ENCODE measurements around the gene ZNF423.
A peak's percentile ranks its signal among the peaks of the same experiment; 100 is the strongest.

ZNF423 gene

DNA sequence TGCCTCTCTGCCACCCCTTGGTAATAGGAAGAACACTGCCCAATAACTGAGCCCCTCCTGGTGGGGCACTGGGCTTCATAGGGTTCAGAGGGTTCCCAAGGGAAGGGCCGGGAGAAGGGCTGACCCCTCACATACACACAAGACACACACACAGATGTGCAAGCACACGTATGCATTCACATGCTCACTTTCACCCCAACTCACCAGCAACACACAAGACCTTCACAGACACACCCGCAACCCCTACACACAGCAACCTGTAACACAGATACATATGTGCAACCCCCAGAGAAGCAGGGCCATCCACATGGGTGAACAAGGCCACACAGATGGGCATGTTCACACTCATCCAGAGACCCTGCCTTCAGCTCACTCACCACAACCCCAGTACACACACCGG lies 225.1 kb downstream of the ZNF423 start:
- no peak for TF ChIP-seq CTCF (IDR thresholded peaks at IDR 0.05)
- DNase-seq, result peak in 1 of 2 donors; percentile 48
- Histone ChIP-seq H3K4me3 (no peak overlapping the region), H3K27me3 (no peaks in the 10 kb centered on the region), H3K27ac (no peak overlapping the region), H3K4me1 (peaks cover 0 to 19% (median 10%) of the 10 kb centered on the region in 4 donors), H3K36me3 (peaks cover 3 to 9% (median 8%) of the 10 kb centered on the region in 3 donors), H3K9me3 (no peaks in the 10 kb centered on the region)
- intact Hi-C loops (cut with DNase I; ENCODE audit: low total_unique reads), result no loop called here

DNA sequence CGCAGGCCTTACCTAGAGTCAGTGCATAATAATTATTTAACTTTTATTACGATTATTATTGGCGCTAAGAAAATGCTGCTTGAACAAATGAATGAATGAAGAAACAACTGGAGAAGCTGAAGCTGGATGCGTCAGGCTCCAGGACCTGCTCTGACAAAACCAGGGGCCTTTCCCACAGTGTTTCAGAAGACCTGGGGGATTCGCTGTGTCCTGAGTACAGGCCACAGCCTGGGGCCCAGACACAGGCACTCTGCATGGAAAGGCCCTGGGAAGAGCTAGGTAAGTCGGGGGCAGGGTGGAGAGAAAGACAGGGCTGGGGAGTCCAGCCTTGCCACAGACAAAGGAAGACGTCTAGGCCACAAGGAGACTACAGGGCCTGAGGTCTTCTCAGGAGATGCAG lies 226.1 kb downstream of the ZNF423 start:
- no peak overlapping the region for H3K4me3 ChIP-seq
- no peaks in the 10 kb centered on the region for H3K27me3 ChIP-seq
- H3K27ac ChIP-seq, result no peak overlapping the region
- H3K4me1 ChIP-seq, result peaks cover 0 to 28% (median 16%) of the 10 kb centered on the region in 4 donors
- intact Hi-C loops (cut with DNase I; ENCODE audit: low total_unique reads), result loop anchor here (10.0 kb wide), 1 partner anchor 65 kb away; no protein-coding TSS in a partner anchor
- peak in 1 of 2 donors; percentile 5 for DNase-seq
- H3K9me3 ChIP-seq, result no peaks in the 10 kb centered on the region
- H3K36me3 ChIP-seq, result no peaks in the 10 kb centered on the region
- no peak for TF ChIP-seq CTCF (IDR thresholded peaks at IDR 0.05)

- H3K9me3 ChIP-seq, result no peaks in the 10 kb centered on the region
- peaks cover 0 to 31% (median 16%) of the 10 kb centered on the region in 4 donors for H3K4me1 ChIP-seq
- H3K27ac ChIP-seq, result no peak overlapping the region
- intact Hi-C loops (cut with DNase I; ENCODE audit: low total_unique reads), result loop anchor here (10.0 kb wide), 1 partner anchor 67 kb away; no protein-coding TSS in a partner anchor
- no peaks in the 10 kb centered on the region for H3K36me3 ChIP-seq
- TF ChIP-seq CTCF (IDR thresholded peaks at IDR 0.05), result no peak
- H3K4me3 ChIP-seq, result no peak overlapping the region
- DNase-seq, result no peak
- no peaks in the 10 kb centered on the region for H3K27me3 ChIP-seq
These were observed 227.8 kb downstream of the ZNF423 start for GRCh38 chr16:49628148-49628547.

DNA sequence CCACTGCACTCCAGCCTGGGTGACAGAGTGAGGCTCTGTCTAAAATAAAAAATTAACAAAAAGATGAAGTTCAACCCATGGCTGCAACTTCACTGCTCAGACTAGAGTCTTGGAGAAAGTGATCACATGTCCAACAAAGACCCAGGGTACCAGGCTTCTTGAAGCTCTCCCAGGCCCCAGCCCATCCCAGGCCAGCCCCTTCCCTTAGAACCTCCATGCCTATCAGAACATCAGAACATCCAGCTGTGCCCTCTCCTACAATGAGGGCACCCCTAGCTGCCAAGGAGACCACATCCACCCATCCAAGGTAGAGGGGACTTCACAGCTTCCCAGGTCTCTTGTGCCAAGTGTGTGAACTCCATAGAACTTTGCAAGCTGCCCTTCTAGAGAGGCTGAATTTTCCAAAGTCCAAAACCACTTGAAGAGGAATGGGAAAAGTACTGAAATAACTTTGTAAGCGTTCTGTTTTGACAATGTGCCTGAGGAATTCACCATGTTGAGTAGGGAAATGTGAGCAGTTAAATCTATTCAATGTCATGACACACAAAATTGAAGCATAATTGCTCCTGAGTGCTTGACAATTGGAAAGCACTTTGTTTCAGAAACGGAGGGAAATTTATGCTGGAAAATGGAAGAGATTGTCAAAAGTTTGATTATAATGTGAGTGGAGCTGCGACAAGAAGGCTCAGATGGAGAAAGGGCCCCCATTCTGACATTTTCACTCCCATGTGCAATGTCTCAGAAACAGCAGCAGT lies 230.4 kb downstream of the ZNF423 start:
- peaks cover 0 to 33% (median 15%) of the 10 kb centered on the region in 4 donors for H3K4me1 ChIP-seq
- H3K36me3 ChIP-seq, result no peaks in the 10 kb centered on the region
- intact Hi-C loops (cut with DNase I; ENCODE audit: low total_unique reads), result loop anchor here (10.0 kb wide), 1 partner anchor 69 kb away; no protein-coding TSS in a partner anchor
- no peak for TF ChIP-seq CTCF (IDR thresholded peaks at IDR 0.05)
- H3K27ac ChIP-seq, result peak overlapping the region; percentile 13 to 66
- H3K9me3 ChIP-seq, result no peaks in the 10 kb centered on the region
- H3K4me3 ChIP-seq, result no peak overlapping the region
- peak in 1 of 2 donors; percentile 57 for DNase-seq
- H3K27me3 ChIP-seq, result no peaks in the 10 kb centered on the region

DNA sequence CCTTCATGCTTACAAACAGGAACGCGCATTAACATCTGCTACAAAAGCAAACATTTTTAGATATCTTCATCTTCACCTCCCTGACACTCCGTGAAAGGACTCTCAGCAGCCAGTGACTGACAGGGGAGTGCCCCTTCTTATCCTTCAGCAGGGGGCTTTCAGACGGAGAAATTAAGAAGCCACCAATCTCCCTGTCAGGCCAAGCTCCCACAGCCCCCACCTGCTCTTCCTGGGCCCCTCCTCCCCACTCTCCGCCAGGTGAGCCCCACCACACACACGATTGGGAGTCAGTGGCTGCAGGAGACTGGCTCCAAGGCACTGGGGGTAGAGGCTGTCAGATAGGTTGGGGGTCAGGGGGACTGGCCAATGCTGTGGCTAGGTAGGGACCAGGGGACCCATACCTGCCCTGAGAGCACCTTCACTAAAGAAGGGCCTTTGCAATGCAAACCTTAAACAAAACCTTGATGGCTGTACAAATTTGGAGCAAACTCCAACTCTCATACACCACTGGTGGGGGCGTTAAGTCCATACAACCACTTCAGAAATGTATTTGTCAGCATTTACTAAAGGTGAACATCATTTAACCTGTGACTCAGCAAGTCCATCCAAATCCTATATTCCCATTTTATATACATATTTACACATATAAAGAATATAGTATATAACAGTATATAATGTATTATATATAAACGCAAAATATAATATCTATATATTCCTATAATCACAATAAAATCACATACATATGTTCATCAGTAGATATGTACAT lies 232.2 kb downstream of the ZNF423 start:
- peak in 1 of 2 donors; percentile 33 for DNase-seq
- peaks cover 4 to 50% (median 32%) of the 10 kb centered on the region in 4 donors for H3K4me1 ChIP-seq
- H3K36me3 ChIP-seq, result no peaks in the 10 kb centered on the region
- no peak overlapping the region for H3K4me3 ChIP-seq
- TF ChIP-seq CTCF (IDR thresholded peaks at IDR 0.05), result no peak
- H3K27me3 ChIP-seq, result no peaks in the 10 kb centered on the region
- H3K9me3 ChIP-seq, result no peaks in the 10 kb centered on the region
- intact Hi-C loops (cut with DNase I; ENCODE audit: low total_unique reads), result loop anchor here (5.0 to 10.0 kb wide), 2 partner anchors 71 to 234 kb away; partner anchors contain the start of gene ZNF423
- no peak overlapping the region for H3K27ac ChIP-seq

Data from tibial artery (tissue), 4 donors.